OCI-M1 (cell line): ENCODE measurements around the gene CTSF.
"Not testable (repeated sequence)": the region's sequence is repeated elsewhere in the genome, so short reads cannot be mapped to it uniquely, and the experiment has no call there.

ENCODE experiments used
- DNase-seq: peaks from one replicate; lab custom pipeline; 2025; lab: John Stamatoyannopoulos, UW

The CTSF gene

DNA sequence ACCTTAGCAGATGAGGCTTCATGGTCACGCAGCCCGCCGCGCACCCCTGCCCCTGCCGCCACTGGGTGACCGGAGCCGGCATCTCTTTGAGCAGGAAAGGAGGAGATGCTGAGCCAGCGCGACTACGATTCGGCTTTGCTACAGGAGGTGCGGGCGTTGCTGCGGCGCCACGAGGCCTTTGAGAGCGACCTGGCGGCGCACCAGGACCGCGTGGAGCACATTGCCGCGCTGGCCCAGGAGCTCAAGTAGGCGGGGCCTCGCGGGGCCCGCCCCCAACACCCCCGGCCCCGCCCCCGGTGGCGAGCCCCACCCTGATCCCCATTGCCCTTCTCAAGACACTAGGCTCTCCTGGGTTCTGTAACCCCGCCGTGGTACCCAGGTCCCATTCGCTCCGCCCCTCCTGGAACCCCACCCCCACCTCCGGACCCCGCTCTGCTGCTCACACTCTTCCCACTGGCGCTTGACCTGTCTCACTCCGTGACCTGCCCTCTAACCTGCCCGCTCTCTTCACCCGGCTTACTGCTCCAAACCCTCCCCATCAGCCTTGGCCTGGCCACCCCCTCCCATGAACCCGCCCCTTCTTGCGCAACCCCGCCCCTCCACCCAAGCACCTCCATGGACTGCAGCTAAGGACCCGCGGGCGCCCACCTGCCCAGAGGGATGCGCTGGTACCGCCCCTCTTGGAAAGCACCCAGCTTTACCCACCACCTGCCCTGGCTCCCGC is 9.1 kb downstream of the CTSF start:
- DNase-seq = no peak

DNA sequence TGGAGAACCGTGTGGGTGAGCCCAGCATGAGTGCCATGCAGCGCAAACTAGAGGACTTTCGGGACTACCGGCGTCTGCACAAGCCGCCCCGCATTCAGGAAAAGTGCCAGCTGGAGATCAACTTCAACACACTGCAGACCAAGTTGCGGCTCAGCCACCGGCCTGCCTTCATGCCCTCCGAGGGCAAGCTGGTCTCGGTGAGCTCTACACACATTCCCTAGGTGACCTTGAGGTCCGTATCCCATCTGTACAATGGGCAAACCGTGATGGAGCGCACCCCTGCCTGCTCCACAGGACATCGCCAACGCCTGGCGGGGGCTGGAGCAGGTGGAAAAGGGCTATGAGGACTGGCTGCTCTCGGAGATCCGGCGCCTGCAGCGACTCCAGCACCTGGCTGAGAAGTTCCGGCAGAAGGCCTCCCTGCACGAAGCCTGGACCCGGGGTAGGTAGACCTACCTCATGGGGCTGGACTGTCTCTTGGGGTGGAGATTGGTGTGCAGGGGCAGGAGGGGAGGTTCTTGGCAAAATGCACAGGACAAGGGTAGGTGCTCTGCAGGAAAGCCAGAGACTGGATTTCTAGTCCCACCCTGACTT is 10.6 kb downstream of the CTSF start:
- DNase-seq = no peak

GRCh38 chr11:66556086-66556485 is 12.3 kb downstream of the CTSF start:
- DNase-seq = no peak

DNA sequence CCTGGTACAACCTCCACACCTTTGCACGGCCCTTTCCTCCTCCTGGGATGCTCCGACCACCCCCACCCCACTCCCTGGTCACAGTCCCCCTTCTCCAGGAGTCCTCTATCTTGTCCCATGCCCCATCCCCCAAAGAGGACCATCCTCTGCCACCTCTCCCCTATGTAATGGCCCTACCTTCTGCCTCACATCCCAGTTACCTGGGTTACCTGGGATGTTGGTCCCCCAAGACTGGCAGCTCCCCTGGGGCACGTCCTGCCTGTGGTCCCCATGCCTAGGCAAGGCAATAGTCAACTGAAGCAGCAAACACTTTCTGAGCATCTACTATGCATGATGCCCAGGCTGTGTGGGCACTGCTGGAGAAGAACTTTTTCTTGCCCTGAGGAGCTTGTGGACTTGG is 13.0 kb downstream of the CTSF start:
- no peak for DNase-seq

DNA sequence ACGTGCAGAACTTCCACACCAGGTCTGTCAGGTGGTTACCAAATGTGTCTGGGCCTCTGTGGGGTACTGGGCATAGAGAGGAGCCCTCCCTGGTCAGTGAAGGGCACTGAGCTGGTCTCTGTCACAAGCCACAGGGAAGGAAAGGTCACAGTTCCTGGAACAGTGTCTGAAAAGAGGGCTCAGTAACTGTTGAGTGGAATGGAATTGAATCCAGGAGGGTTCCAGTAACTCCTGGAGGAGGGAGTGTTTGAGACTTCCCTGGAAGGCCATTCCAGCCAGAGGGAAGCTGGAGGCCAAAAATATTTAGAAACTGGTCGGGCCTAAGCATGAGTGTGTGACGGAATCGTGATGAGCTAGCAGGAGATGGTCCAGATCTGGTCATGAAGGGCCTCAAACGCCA is 13.8 kb downstream of the CTSF start:
- no peak for DNase-seq

- no peak for DNase-seq
Observed at GRCh38 chr11:66550887-66551286, 17.5 kb downstream of the CTSF start.

DNA sequence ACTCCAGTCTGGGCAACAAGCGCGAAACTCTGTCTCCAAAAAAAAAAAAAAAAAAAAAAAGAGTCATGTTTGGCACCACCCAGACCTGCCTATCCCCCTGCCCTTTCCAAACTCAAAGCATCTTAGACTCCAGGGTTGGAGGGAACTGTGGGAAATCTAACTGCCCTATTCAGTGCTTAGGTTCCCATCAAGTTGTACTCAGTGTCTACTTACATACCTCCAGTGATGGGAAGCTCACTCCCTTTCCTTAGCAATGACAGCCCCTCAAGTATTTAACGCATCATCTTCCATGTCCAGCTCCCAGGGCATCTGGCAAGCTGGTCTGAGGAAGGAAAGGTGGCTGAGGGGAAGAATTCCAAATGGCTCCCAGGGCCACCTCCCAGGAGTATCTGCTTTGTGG is 18.7 kb downstream of the CTSF start:
- DNase-seq = no peak

DNA sequence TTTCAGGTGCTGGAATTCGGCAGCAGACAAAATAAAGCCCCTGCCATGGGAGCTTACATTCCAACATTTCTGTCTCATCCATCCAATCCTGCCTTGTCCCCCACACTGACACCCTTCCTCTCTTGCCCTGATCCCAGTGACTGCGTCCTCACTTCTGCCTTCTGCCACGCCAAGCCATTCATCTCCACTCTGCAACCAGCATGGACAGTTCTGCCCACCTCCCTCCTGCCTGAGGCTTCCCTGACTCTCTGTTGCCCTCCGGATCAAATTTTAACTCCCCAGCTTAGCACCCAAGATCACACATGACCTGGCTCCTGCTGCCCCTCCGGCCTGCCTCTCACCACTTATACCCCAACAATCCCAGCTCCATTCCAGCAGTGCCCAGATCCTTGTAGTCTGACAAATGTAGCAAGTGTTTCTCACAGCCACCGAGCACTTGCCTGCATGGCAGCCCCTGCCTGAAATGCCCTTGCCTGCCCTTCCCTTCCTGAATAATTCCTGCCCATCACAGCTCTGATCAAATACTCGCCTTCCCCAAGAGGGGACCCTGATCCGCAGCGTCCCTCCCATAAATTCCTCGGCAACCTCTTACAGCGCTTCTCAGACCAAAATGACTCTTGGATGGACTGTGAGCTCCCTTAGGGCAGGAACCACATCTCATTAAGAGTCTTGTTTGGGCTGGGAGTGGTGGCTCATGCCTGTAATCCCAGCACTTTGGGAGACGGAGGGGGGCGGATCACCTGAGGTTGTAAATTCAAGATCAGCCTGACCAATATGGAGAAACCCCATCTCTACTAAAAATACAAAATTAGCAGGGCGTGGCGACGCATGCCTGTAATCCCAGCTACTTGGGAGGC is 19.4 kb downstream of the CTSF start:
- DNase-seq = no peak

GRCh38 chr11:66548041-66548440 is 20.4 kb downstream of the CTSF start:
- no peak for DNase-seq

- DNase-seq = no peak
Observed at GRCh38 chr11:66547662-66548009, 20.8 kb downstream of the CTSF start.

GRCh38 chr11:66546966-66547661 is 21.3 kb downstream of the CTSF start:
- DNase-seq = no peak

DNA sequence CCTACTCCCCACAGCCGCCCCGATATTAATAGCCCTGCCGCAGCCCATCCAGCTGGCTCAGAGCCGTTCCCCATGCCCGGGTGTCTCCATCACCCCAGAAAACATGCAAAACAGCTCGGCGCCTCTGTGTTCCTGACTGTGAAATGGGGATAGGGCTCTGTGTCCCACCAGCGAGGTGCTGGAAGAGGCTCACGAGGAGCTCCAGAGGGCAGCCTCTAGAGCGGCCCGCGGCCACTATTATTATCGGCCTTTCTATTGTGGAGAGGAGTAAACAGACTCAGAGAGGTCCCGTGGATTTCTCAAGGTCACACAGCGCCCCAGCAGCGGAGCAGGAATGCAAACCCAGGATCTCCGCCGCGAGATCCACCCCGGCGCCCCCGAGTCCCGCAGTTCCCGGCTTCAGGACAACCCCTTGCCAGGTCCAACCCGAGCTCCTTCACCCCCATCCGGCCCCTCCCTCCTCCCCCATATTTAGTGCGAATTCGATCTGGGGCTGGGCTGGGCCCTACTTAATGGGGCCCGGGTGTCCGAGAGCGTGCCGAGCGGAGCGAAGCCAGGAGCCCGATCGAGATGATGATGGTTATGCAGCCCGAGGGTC is 21.9 kb downstream of the CTSF start, which contains the start of gene ACTN3:
Gene ACTN3, plus strand, starts transcription at position 536 of the 598 bp plus-strand sequence. Its CDS starts 35 bp downstream, at position 571.
- DNase-seq = no peak

DNA sequence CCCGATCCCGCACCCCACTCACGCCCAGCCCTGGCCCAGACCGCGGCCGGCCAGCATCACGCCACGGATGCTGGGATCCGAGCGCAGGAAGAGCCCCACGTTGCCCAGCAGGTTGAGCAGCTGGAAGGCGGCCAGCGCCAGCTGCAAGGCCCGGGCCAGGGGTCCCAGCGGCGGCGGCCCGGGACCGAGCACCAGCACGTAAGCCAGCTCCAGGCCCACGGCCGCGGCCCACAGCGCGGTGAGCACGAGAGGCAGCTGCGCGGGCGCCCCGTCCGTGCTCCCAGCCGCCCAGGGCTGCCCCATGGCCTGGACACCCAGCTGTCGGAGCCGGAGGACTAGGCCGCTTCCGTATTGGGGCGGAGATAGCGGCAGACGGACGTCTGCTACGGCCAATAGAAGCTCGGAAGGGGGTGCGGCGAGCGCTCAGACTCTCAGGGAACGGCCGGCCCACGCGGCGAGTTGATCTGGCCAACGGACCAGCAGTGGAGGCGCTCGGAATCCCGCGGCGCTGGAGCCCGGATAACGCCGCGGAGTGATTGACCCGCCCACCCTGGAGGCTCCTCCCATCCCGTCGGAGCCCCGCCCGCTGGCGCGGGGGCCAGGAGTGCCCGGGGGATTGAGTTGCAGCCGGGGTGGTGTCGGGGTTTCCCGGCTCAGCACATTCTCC is 22.6 kb downstream of the CTSF start, which contains the start of gene ZDHHC24:
Gene ZDHHC24, minus strand, starts transcription at position 348 of the 667 bp plus-strand sequence. Its CDS starts 45 bp downstream, at position 303.
- peak; percentile 97 for DNase-seq

DNA sequence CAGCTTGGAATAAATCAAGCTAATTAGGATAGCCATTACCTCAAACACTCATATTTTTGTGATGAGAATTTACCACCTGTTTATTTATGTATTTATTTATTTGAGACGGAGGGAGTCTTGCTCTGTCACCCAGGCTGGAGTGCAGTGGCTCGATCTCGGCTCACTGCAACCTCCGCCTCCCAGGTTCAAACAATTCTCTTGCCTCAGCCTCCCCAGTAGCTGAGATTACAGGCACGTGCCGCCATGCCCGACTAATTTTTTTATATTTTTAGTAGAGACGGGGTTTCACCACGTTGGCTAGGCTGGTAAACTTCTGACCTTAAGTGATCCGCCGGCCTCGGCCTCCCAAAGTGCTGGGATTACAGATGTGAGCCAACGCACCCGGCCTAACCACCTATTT is 23.5 kb downstream of the CTSF start:
- not testable (repeated sequence) for DNase-seq

DNA sequence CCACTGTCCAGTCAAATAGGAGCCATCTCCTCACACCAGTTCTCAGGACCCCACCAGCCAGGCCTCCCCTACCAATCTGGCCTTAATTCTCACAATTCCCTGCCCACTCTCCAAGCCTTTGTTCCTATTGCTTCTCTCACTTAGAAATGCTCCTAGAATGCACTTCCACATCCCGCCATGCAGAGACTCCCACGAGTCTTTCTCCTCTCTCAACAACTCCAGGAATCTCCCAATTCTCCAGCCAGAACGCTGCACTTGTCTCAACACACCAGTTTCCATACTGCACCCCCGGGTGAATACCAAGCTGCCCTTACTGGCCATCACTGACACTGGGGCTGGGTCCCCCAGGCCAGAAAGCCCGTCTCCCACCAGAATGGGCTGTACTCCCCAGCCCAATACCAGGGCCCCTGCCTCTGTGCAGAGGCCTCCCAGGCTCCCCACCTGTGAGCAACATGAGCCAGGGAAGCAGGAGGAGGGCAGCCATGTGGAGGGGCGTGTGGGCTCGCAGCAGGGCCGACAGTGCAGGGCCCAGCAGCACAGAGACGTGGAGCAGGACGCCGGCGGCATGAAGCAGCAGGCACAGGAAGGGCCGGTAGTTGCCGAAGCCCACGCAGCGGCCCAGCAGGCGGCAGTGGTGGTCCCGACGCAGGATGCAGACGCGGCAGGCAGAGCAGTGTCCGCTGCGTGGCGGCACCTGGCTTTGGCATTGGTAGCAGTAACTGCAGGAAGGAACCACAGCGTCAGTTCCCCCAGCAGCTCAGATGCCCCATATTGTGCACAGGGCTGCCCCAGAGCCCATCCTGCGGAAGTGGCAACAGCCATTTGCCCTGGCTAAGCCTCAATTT is 24.9 kb downstream of the CTSF start:
- DNase-seq = no peak

- DNase-seq = no peak
Observed at GRCh38 chr11:66542362-66542761, 26.0 kb downstream of the CTSF start.

GRCh38 chr11:66541892-66542291 is 26.5 kb downstream of the CTSF start:
- DNase-seq = no peak

DNA sequence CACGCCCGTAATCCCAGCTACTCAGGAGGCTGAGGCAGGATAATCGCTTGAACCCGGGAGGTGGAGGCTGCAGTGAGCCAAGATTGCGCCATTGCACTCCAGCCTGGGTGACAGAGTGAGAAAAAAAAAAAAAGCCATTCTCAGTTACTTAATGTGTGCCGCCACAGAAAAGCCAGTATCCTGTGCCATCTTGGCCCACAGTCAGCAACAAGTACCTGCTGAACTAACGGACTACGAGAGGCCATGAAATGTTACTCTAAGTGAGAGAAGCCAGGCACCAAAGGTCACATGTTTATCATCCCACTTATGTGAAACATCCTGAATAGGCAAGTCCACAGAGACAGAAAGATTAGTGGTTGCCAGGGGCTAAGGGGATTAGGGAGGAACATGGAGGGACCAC is 27.8 kb downstream of the CTSF start:
- not testable (repeated sequence) for DNase-seq

- no peak for DNase-seq
Observed at GRCh38 chr11:66539870-66540213, 28.6 kb downstream of the CTSF start.

DNA sequence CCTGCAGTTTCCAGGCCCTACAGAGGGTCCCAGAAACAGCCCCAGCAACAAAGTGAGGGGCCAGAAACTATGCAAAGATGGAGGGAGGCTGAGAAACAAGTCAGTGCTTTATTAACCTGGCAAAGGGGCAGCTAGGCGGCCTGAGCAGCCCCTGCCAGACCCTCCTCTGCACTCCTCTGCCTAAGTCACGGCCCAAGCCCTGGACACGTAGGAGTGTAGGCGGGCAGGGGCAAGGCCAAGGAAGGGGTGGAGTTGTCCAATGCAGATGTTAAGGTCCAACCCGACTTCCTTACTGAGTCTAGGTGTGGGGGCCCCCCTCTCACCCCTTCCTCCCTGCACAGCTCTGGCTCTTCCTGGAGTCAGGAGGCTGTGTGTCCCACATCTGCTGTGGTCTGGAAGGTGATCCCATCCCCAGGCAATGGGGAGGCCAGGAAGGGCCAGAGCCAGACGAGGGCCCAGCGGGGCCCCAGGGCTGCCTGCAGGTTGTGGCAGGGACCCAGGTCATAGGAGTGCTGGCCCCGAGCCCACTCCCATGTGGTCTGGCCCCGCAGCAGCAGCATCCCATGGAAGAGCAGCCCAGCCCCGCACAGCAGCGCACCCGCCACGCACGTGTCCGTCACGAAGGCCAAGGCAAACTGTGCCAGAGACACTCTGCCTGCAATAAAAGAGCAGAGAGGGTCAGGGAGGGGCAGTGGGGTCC is 29.1 kb downstream of the CTSF start:
- DNase-seq = no peak
